Loucy (cell line): ENCODE measurements around the gene APOBEC3H.

Experiments
- CTCF ChIP-seq: fragments of 200-600 bp; sonication (generic); conservative IDR thresholded peaks from 2 replicates; pipeline ENCODE4 v1.5.1; 2014; ENCODE audit warnings: mild to moderate bottlenecking, antibody characterized with exemption, low read length
- EZH2phosphoT487 ChIP-seq: fragments of 200-600 bp; IDR thresholded peaks from 2 replicates; pipeline ENCODE4 v1.6.1; 2018; ENCODE audit warnings: antibody characterized with exemption, mild to moderate bottlenecking, moderate library complexity, borderline replicate concordance

GRCh38 chr22:39081016-39081415, 16.0 kb upstream of the APOBEC3H start:
- no peak for TF ChIP-seq CTCF
- TF ChIP-seq EZH2phosphoT487: no peak
